Measurements from ENCODE around the gene FBXO42. TPM values are rescaled to one million over a fixed set of nuclear protein-coding genes. Genes with fewer than 3 reads are reported as not detected.

The FBXO42 gene
- polyA plus RNA-seq, 2 of the 4 experiments (the other 2 are of a cell fraction): 4.7 to 12.4 TPM

DNA sequence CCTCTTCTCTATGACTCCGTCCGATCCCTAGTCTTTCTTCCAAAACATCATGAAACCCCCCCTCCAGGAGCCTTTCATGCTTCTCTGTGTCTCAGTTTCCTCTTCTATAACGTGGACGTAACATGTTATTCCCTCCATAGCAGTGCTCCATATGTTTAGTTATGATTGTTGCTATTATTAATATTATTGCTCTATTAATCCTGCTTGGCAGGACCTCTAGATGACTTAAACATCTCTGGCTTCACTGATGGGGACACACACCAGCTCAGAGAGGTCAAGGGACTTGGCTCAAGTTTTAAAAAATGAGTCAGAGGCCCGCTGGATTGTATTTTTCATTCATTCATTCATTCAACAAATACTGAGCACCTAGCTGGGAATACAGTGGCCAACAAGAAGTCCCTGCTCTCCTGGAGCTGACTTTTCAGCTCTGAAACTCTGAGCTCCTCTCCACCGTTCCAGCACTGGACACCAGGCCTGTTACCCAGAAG is 114.9 kb downstream of the FBXO42 start (continued):
- TF ChIP-seq, protein P1, sequence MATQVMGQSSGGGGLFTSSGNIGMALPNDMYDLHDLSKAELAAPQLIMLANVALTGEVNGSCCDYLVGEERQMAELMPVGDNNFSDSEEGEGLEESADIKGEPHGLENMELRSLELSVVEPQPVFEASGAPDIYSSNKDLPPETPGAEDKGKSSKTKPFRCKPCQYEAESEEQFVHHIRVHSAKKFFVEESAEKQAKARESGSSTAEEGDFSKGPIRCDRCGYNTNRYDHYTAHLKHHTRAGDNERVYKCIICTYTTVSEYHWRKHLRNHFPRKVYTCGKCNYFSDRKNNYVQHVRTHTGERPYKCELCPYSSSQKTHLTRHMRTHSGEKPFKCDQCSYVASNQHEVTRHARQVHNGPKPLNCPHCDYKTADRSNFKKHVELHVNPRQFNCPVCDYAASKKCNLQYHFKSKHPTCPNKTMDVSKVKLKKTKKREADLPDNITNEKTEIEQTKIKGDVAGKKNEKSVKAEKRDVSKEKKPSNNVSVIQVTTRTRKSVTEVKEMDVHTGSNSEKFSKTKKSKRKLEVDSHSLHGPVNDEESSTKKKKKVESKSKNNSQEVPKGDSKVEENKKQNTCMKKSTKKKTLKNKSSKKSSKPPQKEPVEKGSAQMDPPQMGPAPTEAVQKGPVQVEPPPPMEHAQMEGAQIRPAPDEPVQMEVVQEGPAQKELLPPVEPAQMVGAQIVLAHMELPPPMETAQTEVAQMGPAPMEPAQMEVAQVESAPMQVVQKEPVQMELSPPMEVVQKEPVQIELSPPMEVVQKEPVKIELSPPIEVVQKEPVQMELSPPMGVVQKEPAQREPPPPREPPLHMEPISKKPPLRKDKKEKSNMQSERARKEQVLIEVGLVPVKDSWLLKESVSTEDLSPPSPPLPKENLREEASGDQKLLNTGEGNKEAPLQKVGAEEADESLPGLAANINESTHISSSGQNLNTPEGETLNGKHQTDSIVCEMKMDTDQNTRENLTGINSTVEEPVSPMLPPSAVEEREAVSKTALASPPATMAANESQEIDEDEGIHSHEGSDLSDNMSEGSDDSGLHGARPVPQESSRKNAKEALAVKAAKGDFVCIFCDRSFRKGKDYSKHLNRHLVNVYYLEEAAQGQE (IDR thresholded peaks at IDR 0.05): no peak
- TF ChIP-seq EP300 (IDR thresholded peaks at IDR 0.05): no peak
- no peak for TF ChIP-seq FOXS1 (CRISPR knock-in tag; IDR thresholded peaks at IDR 0.05)
- no peak for TF ChIP-seq FOSL2 (IDR thresholded peaks at IDR 0.05)
- TF ChIP-seq FOSL2 (CRISPR knock-in tag; IDR thresholded peaks at IDR 0.05): no peak

- ATAC-seq (peak; percentile 89 to 91), DNase-seq (ENCODE audit: low read depth in 1 of 2, low spot score in 1 of 2) (peak; percentile 81 to 90), FAIRE-seq (no peak)
- TF ChIP-seq MAX (IDR thresholded peaks at IDR 0.05): peak; percentile 40
- no peak for TF ChIP-seq TFCP2L1 (CRISPR knock-in tag; IDR thresholded peaks at IDR 0.05)
- no peak for TF ChIP-seq NR3C1 (IDR thresholded peaks at IDR 0.05)
- TF ChIP-seq E2F6 (IDR thresholded peaks at IDR 0.05; ENCODE audit: borderline replicate concordance, low read depth): no peak
- TF ChIP-seq CEBPB (IDR thresholded peaks at IDR 0.05): no peak
- 0 out of 3 replicates have a peak, but pooled peaks have one; percentile 34 for TF ChIP-seq BCL3 (IDR thresholded peaks at IDR 0.05)
- peak; percentile 97 for TF ChIP-seq RFX5 (IDR thresholded peaks at IDR 0.05)
- no peak for TF ChIP-seq SREBF2 (IDR thresholded peaks at IDR 0.05)
- no peak for TF ChIP-seq HOXB5 (CRISPR knock-in tag; IDR thresholded peaks at IDR 0.05)
- peak in 1 of 2 experiments; percentile 46; a peak in 1 of 5 replicates for TF ChIP-seq JUN (IDR thresholded peaks at IDR 0.05)
- TF ChIP-seq RAD21 (conservative IDR thresholded peaks at IDR 0.05 in 1 of 2, IDR thresholded peaks at IDR 0.05 in 1 of 2): no peak
- no peak for TF ChIP-seq ESRRA (IDR thresholded peaks at IDR 0.05; ENCODE audit: borderline replicate concordance, low read length)
- no peak for TF ChIP-seq GATA3 (IDR thresholded peaks at IDR 0.05; ENCODE audit: borderline replicate concordance)
- TF ChIP-seq MYC (IDR thresholded peaks at IDR 0.05; ENCODE audit: borderline replicate concordance, low read length): no peak
- TF ChIP-seq, protein P2, sequence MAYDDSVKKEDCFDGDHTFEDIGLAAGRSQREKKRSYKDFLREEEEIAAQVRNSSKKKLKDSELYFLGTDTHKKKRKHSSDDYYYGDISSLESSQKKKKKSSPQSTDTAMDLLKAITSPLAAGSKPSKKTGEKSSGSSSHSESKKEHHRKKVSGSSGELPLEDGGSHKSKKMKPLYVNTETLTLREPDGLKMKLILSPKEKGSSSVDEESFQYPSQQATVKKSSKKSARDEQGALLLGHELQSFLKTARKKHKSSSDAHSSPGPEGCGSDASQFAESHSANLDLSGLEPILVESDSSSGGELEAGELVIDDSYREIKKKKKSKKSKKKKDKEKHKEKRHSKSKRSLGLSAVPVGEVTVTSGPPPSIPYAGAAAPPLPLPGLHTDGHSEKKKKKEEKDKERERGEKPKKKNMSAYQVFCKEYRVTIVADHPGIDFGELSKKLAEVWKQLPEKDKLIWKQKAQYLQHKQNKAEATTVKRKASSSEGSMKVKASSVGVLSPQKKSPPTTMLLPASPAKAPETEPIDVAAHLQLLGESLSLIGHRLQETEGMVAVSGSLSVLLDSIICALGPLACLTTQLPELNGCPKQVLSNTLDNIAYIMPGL (CRISPR knock-in tag; IDR thresholded peaks at IDR 0.05; ENCODE audit: borderline replicate concordance): no peak
- TF ChIP-seq PHF8 (IDR thresholded peaks at IDR 0.05; ENCODE audit: borderline replicate concordance, low read depth): no peak
- no peak for TF ChIP-seq EHF (CRISPR knock-in tag; IDR thresholded peaks at IDR 0.05)
- TF ChIP-seq BHLHE40 (IDR thresholded peaks at IDR 0.05; ENCODE audit: low read depth, low read length): no peak; the same call in 1 of the 2 replicates
- no peak for TF ChIP-seq FOSL2 (IDR thresholded peaks at IDR 0.05)
- no peak for TF ChIP-seq FOSL2 (CRISPR knock-in tag; IDR thresholded peaks at IDR 0.05)
- peak; percentile 39; the same call in 1 of the 2 replicates for TF ChIP-seq POLR2A (IDR thresholded peaks at IDR 0.05; ENCODE audit: low read length)
- no peak for TF ChIP-seq RCOR1 (IDR thresholded peaks at IDR 0.05; ENCODE audit: low read depth, low read length)
- TF ChIP-seq FOXS1 (CRISPR knock-in tag; IDR thresholded peaks at IDR 0.05): no peak
- TF ChIP-seq ZNF302 (CRISPR knock-in tag; IDR thresholded peaks at IDR 0.05): no peak
- no peak for TF ChIP-seq HOXA7 (CRISPR knock-in tag; IDR thresholded peaks at IDR 0.05)
- TF ChIP-seq FOSB (CRISPR knock-in tag; IDR thresholded peaks at IDR 0.05): no peak
- TF ChIP-seq, protein P3, sequence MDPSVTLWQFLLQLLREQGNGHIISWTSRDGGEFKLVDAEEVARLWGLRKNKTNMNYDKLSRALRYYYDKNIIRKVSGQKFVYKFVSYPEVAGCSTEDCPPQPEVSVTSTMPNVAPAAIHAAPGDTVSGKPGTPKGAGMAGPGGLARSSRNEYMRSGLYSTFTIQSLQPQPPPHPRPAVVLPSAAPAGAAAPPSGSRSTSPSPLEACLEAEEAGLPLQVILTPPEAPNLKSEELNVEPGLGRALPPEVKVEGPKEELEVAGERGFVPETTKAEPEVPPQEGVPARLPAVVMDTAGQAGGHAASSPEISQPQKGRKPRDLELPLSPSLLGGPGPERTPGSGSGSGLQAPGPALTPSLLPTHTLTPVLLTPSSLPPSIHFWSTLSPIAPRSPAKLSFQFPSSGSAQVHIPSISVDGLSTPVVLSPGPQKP (IDR thresholded peaks at IDR 0.05; ENCODE audit: low read depth, low read length): no peak
- no peak for TF ChIP-seq CHD4 (IDR thresholded peaks at IDR 0.05; ENCODE audit: borderline replicate concordance)
- Histone ChIP-seq H3K4me1 (peaks cover 14% of the 10 kb centered on the region), H3K27ac (peak within 1 kb of the TSS; percentile 92 to 94), H3K9me3 (no peaks in the 10 kb centered on the region), H3K4me2 (peak within 1 kb of the TSS; percentile 100), H3K4me3 (peak within 1 kb of the TSS; percentile 88)
- 1% methylated on average over 10 of the region's 57 CpGs for WGBS (ENCODE audit: missing lambda C conversion rate)
- POLR2A ChIA-PET: interaction anchor here (1.8 kb wide), 1 partner anchor 30 kb away, joined by 5 read pairs; no protein-coding TSS in a partner anchor
- CTCF ChIA-PET: interaction anchor here (0.7 to 2.5 kb wide), 9 partner anchors 12 to 158 kb away, joined by 3 to 14 read pairs (median 5); no protein-coding TSS in a partner anchor
Measured at GRCh38 chr1:16236511-16237342, 115.6 kb downstream of the FBXO42 start, which contains the start of gene CPLANE2. CPLANE2 (minus strand) TSS chr1:16237183; CDS start chr1:16236742, 441 bp downstream.
